Endothelial cell of umbilical vein (primary cell): ENCODE data around the gene ZNF697.

Experiments used
- CTCF ChIP-seq, 2 donors: IDR thresholded peaks; 1 replicate in 1 of 2; 2 replicates in 1 of 2; pipeline ENCODE4 v1.5.1; 2011; ENCODE audit warnings: low read length in 2 of 2, mild to moderate bottlenecking in 2 of 2, moderate library complexity in 2 of 2, control low read depth in 1 of 2, inconsistent platforms in 1 of 2, low read depth in 1 of 2; ENCODE audit not compliant: insufficient read depth in 1 of 2; ENCODE audit errors: extremely low read depth in 1 of 2
- EZH2 ChIP-seq: IDR thresholded peaks from 2 replicates; pipeline ENCODE4 v1.6.1; 2012; ENCODE audit warnings: borderline replicate concordance, low read depth, mild to moderate bottlenecking, moderate library complexity, low read length, inconsistent platforms; ENCODE audit not compliant: severe bottlenecking
- POLR2A ChIP-seq: IDR thresholded peaks from 2 replicates; pipeline ENCODE4 v1.6.1; 2012; ENCODE audit warnings: low read depth, mild to moderate bottlenecking, control low read depth, low read length
- POLR2AphosphoS5 ChIP-seq: IDR thresholded peaks from 2 replicates; pipeline ENCODE4 v1.6.1; 2012; ENCODE audit warnings: low read depth, mild to moderate bottlenecking, control low read depth, low read length, moderate library complexity; ENCODE audit not compliant: insufficient read depth

GRCh38 chr1:119573886-119574285, 74.2 kb downstream of the ZNF697 start:
- no peak for TF ChIP-seq CTCF (IDR thresholded peaks at IDR 0.05; ENCODE audit: extremely low read depth in 1 of 2, insufficient read depth in 1 of 2, low read depth in 1 of 2, low read length in 2 of 2)
- no peak for TF ChIP-seq EZH2
- no peak for TF ChIP-seq POLR2A
- no peak for TF ChIP-seq POLR2AphosphoS5
